CD4-positive, alpha-beta T cell (primary cell): ENCODE data around the gene PLAC1. TPM values are rescaled to one million over a fixed set of nuclear protein-coding genes. Genes with fewer than 3 reads are reported as not detected.

Experiments
- ATAC-seq: fragments of 200-7000 bp; cut with Tn5 transposase; one replicate; pipeline ENCODE4 v1.10.0; 2022; ENCODE audit warnings: mild to moderate bottlenecking; ENCODE audit not compliant: poor library complexity
- CTCF ChIA-PET: fragments of 350-600 bp; sonication (Branson Sonifier 250); formaldehyde crosslinking; loops from one replicate; lab custom pipeline; 2021; ENCODE audit warnings: antibody characterized with exemption, inconsistent platforms; lab: Charles Lee
- POLR2A ChIA-PET: fragments of 350-600 bp; sonication (Branson Sonifier 250); formaldehyde crosslinking; loops from one replicate; lab custom pipeline; 2021; ENCODE audit warnings: antibody characterized with exemption, inconsistent platforms; lab: Charles Lee
- DNase-seq, 14 experiments: peaks; one replicate each; pipeline ENCODE4 v3.0.0-alpha.2; 2013 to 2020; ENCODE audit warnings: mixed read lengths in 2 of 14
- H3K27ac ChIP-seq, 2 donors: one replicate each; pipeline versions ENCODE4 v1.5.1 to v1.7.0; 2013; ENCODE audit warnings: low read length in 2 of 2, low read depth in 1 of 2, mild to moderate bottlenecking in 1 of 2
- H3K27me3 ChIP-seq, 2 experiments: 1 replicate in 1 of 2; 2 replicates in 1 of 2; pipeline versions ENCODE4 v1.6.1 to v1.7.0; 2013; ENCODE audit warnings: low read length in 2 of 2, control low read depth in 1 of 2, mild to moderate bottlenecking in 1 of 2, moderate library complexity in 1 of 2; ENCODE audit not compliant: insufficient read depth in 2 of 2, control insufficient read depth in 1 of 2
- H3K36me3 ChIP-seq: one replicate; pipeline ENCODE4 v1.6.1; 2013; ENCODE audit warnings: low read length, control low read depth; ENCODE audit not compliant: insufficient read depth
- H3K4me1 ChIP-seq: one replicate; pipeline ENCODE4 v1.6.1; 2013; ENCODE audit warnings: low read length, control low read depth; ENCODE audit not compliant: insufficient read depth
- H3K4me3 ChIP-seq: one replicate; pipeline ENCODE4 v1.5.1; 2013; ENCODE audit warnings: mild to moderate bottlenecking, low read length, moderate library complexity
- H3K9me3 ChIP-seq, 2 experiments: 1 replicate in 1 of 2; 2 replicates in 1 of 2; pipeline versions ENCODE4 v1.6.1 to v1.7.0; 2013; ENCODE audit warnings: low read length in 2 of 2, mild to moderate bottlenecking in 2 of 2, control low read depth in 1 of 2, moderate library complexity in 1 of 2; ENCODE audit not compliant: control insufficient read depth in 1 of 2, insufficient read depth in 1 of 2
- H3K27ac Mint-ChIP-seq: one replicate; pipeline ENCODE4 v1.8.0; 2020; ENCODE audit warnings: mixed read lengths
- H3K27me3 Mint-ChIP-seq: one replicate; pipeline ENCODE4 v1.8.0; 2021; ENCODE audit warnings: mixed read lengths
- H3K36me3 Mint-ChIP-seq: one replicate; pipeline ENCODE4 v1.8.0; 2021; ENCODE audit warnings: low read depth, mixed read lengths
- H3K4me1 Mint-ChIP-seq: one replicate; pipeline ENCODE4 v1.8.0; 2021; ENCODE audit warnings: low read depth, mixed read lengths
- H3K4me3 Mint-ChIP-seq: one replicate; pipeline ENCODE4 v1.8.0; 2020; ENCODE audit warnings: mild to moderate bottlenecking, mixed read lengths
- H3K9me3 Mint-ChIP-seq: one replicate; pipeline ENCODE4 v1.8.0; 2020; ENCODE audit warnings: mixed read lengths
- intact Hi-C, 2 experiments: fragments of 100-400 bp; cut with DNase I in 1 of 2; cut with micrococcal nuclease in 1 of 2; formaldehyde crosslinking; loops; one replicate each; pipeline versions ENCODE4 v1.15.1 to v1.9.0; 2023 to 2025; cut with DNase I, micrococcal nuclease
- total RNA-seq, 174 experiments: library from RNA in 2 of 174; stranded (reverse) in 2 of 174; gene quantifications; one replicate each; pipeline ENCODE4 v1.2.3 and lab custom pipeline; 2021 to 2026
- TF ChIP-seq, protein P1 (sequence below): fragments of 200-600 bp; IDR thresholded peaks from one replicate; pipeline ENCODE4 v1.8.0; 2022; ENCODE audit warnings: antibody characterized with exemption, mild to moderate bottlenecking

Gene PLAC1
- total RNA-seq, 2 experiments from 2014 or later: not detected

DNA sequence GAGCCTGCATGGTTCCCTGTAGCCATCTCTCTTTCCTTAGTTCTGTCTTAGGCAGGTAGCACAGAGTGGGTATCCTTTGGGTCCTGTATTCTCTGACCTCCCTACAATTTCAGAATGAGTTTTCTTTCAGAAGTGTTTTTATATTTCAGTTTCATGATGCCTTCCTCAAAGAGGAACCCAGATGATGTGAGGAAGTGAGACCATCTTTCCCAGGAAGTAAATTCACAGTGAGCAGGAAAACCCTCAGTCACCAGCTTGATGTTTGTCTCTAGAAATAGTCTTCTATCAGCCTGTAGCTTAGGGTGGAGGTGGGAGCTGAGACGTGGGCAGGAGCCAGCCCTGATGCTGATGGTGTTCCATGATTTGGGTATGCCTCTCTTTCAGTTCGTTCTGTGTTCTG is 16.9 kb downstream of the PLAC1 start:
- H3K9me3 ChIP-seq: no peaks in the 10 kb centered on the region
- H3K27me3 ChIP-seq: peaks cover 0 to 5% of the 10 kb centered on the region in 2 experiments
- ChIA-PET POLR2A (no interaction called here), CTCF (no interaction called here)
- no peak overlapping the region for H3K4me3 Mint-ChIP-seq
- H3K4me1 ChIP-seq: no peaks in the 10 kb centered on the region
- no peak for DNase-seq
- H3K9me3 Mint-ChIP-seq: no peaks in the 10 kb centered on the region
- H3K27ac ChIP-seq: no peak overlapping the region
- peaks cover 27% of the 10 kb centered on the region for H3K27me3 Mint-ChIP-seq
- no peak overlapping the region for H3K27ac Mint-ChIP-seq
- no peaks in the 10 kb centered on the region for H3K4me1 Mint-ChIP-seq
- no peak for ATAC-seq
- TF ChIP-seq, protein P1, sequence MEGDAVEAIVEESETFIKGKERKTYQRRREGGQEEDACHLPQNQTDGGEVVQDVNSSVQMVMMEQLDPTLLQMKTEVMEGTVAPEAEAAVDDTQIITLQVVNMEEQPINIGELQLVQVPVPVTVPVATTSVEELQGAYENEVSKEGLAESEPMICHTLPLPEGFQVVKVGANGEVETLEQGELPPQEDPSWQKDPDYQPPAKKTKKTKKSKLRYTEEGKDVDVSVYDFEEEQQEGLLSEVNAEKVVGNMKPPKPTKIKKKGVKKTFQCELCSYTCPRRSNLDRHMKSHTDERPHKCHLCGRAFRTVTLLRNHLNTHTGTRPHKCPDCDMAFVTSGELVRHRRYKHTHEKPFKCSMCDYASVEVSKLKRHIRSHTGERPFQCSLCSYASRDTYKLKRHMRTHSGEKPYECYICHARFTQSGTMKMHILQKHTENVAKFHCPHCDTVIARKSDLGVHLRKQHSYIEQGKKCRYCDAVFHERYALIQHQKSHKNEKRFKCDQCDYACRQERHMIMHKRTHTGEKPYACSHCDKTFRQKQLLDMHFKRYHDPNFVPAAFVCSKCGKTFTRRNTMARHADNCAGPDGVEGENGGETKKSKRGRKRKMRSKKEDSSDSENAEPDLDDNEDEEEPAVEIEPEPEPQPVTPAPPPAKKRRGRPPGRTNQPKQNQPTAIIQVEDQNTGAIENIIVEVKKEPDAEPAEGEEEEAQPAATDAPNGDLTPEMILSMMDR: no peak
- H3K4me3 ChIP-seq: no peak overlapping the region
- H3K36me3 Mint-ChIP-seq: no peaks in the 10 kb centered on the region
- no peaks in the 10 kb centered on the region for H3K36me3 ChIP-seq
- intact Hi-C loops: no loop called here

DNA sequence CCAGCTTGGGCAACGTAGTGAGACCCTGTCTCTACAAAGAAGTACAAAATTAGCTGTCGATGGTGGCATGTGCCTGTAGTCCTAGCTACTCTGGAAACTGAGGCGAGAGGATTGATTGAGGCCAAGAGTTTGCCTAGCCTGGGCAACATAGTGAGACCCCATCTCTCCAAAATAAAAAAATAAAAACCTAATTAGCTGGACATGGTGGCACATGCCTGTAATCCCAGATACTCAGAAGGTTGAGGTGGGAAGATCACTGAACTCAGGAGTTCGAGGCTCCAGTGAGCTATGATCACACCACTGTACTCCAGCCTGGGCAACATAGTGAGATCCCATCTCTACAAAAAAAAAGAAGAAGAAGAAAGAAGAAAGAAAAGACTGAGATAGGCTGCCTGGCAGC is 17.4 kb downstream of the PLAC1 start:
- Histone ChIP-seq H3K27ac (no peak overlapping the region), H3K4me3 (no peak overlapping the region), H3K4me1 (no peaks in the 10 kb centered on the region), H3K9me3 (no peaks in the 10 kb centered on the region), H3K36me3 (no peaks in the 10 kb centered on the region), H3K27me3 (peaks cover 0 to 2% of the 10 kb centered on the region in 2 experiments)
- Mint-ChIP-seq H3K9me3 (no peaks in the 10 kb centered on the region), H3K36me3 (no peaks in the 10 kb centered on the region), H3K4me1 (no peaks in the 10 kb centered on the region), H3K4me3 (no peak overlapping the region), H3K27me3 (peaks cover 27% of the 10 kb centered on the region), H3K27ac (no peak overlapping the region)
- TF ChIP-seq, protein P1: no peak
- ATAC-seq: no peak
- intact Hi-C loops: no loop called here
- DNase-seq: no peak
- CTCF ChIA-PET: no interaction called here
- POLR2A ChIA-PET: no interaction called here

DNA sequence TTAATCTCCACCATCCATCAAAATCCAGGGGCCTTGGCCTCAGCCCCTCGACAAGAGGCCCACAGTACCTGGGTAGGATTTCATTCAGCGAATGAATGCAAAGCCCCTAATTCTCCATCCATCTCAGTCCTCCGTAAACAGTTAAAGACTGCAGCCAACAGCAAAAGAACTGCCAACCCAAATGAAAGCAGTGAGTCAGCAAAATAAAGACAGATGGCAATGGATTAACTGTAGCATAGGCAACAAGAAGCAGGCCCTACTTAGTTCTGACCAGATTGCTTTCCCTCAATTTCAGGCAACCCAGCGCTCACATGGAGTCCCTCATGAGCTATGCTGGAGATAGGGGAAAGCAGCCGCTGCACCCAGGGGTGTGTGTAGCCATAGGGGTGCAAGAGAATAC is 21.4 kb downstream of the PLAC1 start:
- ChIA-PET CTCF (no interaction called here), POLR2A (no interaction called here)
- Histone ChIP-seq H3K9me3 (no peaks in the 10 kb centered on the region), H3K27ac (no peak overlapping the region), H3K27me3 (no peaks in the 10 kb centered on the region), H3K36me3 (no peaks in the 10 kb centered on the region), H3K4me1 (no peaks in the 10 kb centered on the region), H3K4me3 (no peak overlapping the region)
- intact Hi-C loops: no loop called here
- no peaks in the 10 kb centered on the region for H3K9me3 Mint-ChIP-seq
- no peaks in the 10 kb centered on the region for H3K36me3 Mint-ChIP-seq
- TF ChIP-seq, protein P1: no peak
- ATAC-seq (no peak), DNase-seq (no peak)
- no peak overlapping the region for H3K4me3 Mint-ChIP-seq
- H3K4me1 Mint-ChIP-seq: no peaks in the 10 kb centered on the region
- no peak overlapping the region for H3K27ac Mint-ChIP-seq
- peaks cover 11% of the 10 kb centered on the region for H3K27me3 Mint-ChIP-seq
